MM.1S (cell line): ENCODE measurements around the gene FYN.

Experiments
- EZH2 ChIP-seq: fragments of 300-600 bp; sonication (generic); optimal IDR thresholded peaks from 2 replicates; pipeline ENCODE3; 2017; ENCODE audit warnings: low read depth, mild to moderate bottlenecking, antibody characterized with exemption, low read length, mixed read lengths
- TF ChIP-seq, protein P1 (sequence below): fragments of 300-600 bp; sonication (generic); IDR thresholded peaks from 2 replicates; pipeline ENCODE4 v1.5.1; 2016; ENCODE audit warnings: antibody characterized with exemption, low read length, mixed read lengths

DNA sequence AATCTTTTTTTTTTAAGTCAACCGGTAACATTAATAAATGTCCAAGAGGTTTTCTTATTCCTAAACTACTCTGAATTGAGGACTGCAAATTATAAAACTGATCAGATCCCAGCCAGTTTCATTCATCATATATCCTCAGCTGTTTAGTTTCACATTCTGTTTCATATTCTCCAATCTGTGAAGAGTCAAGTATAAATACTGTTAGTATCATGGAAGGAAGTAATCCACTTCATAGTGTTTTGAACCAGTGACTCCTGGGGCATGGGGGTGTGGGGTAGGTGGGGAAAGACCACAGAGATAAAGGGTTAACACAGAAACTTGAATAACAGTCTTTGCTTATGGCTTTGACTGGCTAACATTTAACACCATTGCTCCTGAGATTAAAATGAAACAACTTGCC is 69.9 kb downstream of the FYN start:
- TF ChIP-seq, protein P1, sequence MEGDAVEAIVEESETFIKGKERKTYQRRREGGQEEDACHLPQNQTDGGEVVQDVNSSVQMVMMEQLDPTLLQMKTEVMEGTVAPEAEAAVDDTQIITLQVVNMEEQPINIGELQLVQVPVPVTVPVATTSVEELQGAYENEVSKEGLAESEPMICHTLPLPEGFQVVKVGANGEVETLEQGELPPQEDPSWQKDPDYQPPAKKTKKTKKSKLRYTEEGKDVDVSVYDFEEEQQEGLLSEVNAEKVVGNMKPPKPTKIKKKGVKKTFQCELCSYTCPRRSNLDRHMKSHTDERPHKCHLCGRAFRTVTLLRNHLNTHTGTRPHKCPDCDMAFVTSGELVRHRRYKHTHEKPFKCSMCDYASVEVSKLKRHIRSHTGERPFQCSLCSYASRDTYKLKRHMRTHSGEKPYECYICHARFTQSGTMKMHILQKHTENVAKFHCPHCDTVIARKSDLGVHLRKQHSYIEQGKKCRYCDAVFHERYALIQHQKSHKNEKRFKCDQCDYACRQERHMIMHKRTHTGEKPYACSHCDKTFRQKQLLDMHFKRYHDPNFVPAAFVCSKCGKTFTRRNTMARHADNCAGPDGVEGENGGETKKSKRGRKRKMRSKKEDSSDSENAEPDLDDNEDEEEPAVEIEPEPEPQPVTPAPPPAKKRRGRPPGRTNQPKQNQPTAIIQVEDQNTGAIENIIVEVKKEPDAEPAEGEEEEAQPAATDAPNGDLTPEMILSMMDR, result no peak
- no peak for TF ChIP-seq EZH2
